Measurements from ENCODE around the gene HIKESHI. TPM values are rescaled to one million over a fixed set of nuclear protein-coding genes. Genes with fewer than 3 reads are reported as not detected.

The HIKESHI gene
- total and polyA plus RNA-seq, 3 donors from 2014 or later = 34.1 to 48.7 (median 38.1) TPM

- intact Hi-C loops (cut with DNase I; ENCODE audit: low total_unique reads) = no loop called here
- peaks cover 6% of the 10 kb centered on the region for H3K4me1 ChIP-seq
- no peaks in the 10 kb centered on the region for H3K27me3 ChIP-seq
- H3K36me3 ChIP-seq (ENCODE audit: low read depth, missing control alignments) = no peaks in the 10 kb centered on the region
- no peaks in the 10 kb centered on the region for H3K9me3 ChIP-seq
- no peak overlapping the region for H3K27ac ChIP-seq
- 84 to 98% methylated on average over 3 of the region's 3 CpGs for WGBS, 2 donors
- TF ChIP-seq POLR2A (IDR thresholded peaks at IDR 0.05) (no peak), CTCF (IDR thresholded peaks at IDR 0.05) (no peak)
- no peak for DNase-seq
- no peak overlapping the region for H3K4me3 ChIP-seq
Observed at GRCh38 chr11:86390487-86390886, 88.4 kb downstream of the HIKESHI start.

GRCh38 chr11:86395061-86395551 lies 93.1 kb downstream of the HIKESHI start:
- Histone ChIP-seq H3K9me3 (no peaks in the 10 kb centered on the region), H3K36me3 (ENCODE audit: low read depth, missing control alignments) (no peaks in the 10 kb centered on the region), H3K4me3 (no peak overlapping the region), H3K4me1 (peaks cover 6% of the 10 kb centered on the region), H3K27ac (no peak overlapping the region), H3K27me3 (no peaks in the 10 kb centered on the region)
- TF ChIP-seq CTCF (IDR thresholded peaks at IDR 0.05) (no peak), POLR2A (IDR thresholded peaks at IDR 0.05) (no peak)
- 35 to 59% methylated on average over 6 of the region's 6 CpGs for WGBS, 2 donors
- peak; percentile 58 for DNase-seq
- intact Hi-C loops (cut with DNase I; ENCODE audit: low total_unique reads) = no loop called here

Small RNA genes lying within 50 kb of the gene (small RNA-seq; reads per million reads assigned to genes)
- 0 reads per million in 2 donors for gene RN7SL225P

Other genes with a start within 250 kb of the HIKESHI start
- 100 to 1,000 TPM; 217 to 237 TPM for gene PICALM, start 233.2 kb upstream of the HIKESHI start, total RNA-seq
- gene PICALM, start 233.2 kb upstream of the HIKESHI start, polyA plus RNA-seq (ENCODE audit: insufficient read depth, low read depth, low replicate concordance) = 156 TPM
- gene EED, start 57.5 kb upstream of the HIKESHI start, total RNA-seq = 10 to 100 TPM; 29.9 to 38.0 TPM
- 19.0 TPM for gene EED, start 57.5 kb upstream of the HIKESHI start, polyA plus RNA-seq (ENCODE audit: insufficient read depth, low read depth, low replicate concordance)
- gene CCDC81, start 72.6 kb downstream of the HIKESHI start, total RNA-seq = 1 to 10 TPM; 3.8 to 5.3 TPM
- gene CCDC81, start 72.6 kb downstream of the HIKESHI start, polyA plus RNA-seq (ENCODE audit: insufficient read depth, low read depth, low replicate concordance) = 16.0 TPM